Measurements from ENCODE around the gene NFYB. TPM values are rescaled to one million over a fixed set of nuclear protein-coding genes. Genes with fewer than 3 reads are reported as not detected.

The NFYB gene
- total and polyA plus RNA-seq, 9 of the 15 experiments (the other 6 are each of a cell fraction or from before 2014, with no cell fraction given), result 14.5 to 51.5 (median 32.3) TPM

DNA sequence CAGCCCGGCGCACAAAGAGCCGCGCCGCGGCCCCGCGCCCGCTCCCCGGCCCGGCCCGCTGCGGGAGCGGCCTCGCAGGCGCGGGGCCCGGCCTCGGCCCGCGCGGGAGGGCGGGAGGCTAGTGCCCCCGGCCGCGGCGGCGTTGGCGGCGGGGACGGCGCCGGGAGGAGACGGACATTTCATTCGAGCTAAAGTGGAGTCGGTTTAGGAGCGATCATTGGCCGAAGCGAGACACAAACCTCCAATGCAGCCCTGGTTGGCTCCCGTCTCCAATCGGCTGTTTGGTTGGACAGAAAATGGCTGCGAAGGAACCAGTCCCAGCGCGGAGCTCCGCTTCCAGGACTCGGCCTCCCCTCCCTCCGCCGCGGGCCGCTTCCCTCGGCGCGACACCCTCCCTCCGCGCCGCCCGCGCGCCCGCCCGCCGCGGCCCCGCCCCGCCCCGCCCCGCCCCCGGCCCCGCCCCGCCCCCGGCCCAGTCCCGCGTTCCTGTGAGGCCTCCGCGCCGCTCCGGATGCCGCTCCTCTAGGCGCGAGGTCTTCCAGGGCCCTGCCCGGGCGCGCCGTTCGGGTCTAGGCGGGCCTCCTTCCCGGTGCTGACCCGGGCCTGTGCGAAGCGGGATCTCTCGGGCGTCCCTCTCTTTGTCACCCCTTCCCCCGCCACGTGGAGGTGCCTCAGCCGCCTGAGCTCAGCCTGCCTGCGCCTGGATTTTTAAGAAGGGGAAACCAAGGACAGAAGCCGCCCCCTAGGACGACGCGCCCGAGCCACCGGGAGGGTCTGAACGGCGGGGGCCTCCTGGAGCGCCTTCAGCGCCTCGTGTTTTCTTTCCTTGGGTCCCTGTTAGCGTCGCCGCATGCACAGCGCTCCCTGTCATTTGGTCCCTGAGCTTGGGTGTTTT lies at the start of gene NFYB (continued):
- TF ChIP-seq, protein P1, sequence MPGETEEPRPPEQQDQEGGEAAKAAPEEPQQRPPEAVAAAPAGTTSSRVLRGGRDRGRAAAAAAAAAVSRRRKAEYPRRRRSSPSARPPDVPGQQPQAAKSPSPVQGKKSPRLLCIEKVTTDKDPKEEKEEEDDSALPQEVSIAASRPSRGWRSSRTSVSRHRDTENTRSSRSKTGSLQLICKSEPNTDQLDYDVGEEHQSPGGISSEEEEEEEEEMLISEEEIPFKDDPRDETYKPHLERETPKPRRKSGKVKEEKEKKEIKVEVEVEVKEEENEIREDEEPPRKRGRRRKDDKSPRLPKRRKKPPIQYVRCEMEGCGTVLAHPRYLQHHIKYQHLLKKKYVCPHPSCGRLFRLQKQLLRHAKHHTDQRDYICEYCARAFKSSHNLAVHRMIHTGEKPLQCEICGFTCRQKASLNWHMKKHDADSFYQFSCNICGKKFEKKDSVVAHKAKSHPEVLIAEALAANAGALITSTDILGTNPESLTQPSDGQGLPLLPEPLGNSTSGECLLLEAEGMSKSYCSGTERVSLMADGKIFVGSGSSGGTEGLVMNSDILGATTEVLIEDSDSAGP (CRISPR knock-in tag; IDR thresholded peaks at IDR 0.05), result no peak
- TF ChIP-seq TRIM24 (IDR thresholded peaks at IDR 0.05) (no peak), YBX1 (IDR thresholded peaks at IDR 0.05) (no peak)
- TF ChIP-seq, protein P2, sequence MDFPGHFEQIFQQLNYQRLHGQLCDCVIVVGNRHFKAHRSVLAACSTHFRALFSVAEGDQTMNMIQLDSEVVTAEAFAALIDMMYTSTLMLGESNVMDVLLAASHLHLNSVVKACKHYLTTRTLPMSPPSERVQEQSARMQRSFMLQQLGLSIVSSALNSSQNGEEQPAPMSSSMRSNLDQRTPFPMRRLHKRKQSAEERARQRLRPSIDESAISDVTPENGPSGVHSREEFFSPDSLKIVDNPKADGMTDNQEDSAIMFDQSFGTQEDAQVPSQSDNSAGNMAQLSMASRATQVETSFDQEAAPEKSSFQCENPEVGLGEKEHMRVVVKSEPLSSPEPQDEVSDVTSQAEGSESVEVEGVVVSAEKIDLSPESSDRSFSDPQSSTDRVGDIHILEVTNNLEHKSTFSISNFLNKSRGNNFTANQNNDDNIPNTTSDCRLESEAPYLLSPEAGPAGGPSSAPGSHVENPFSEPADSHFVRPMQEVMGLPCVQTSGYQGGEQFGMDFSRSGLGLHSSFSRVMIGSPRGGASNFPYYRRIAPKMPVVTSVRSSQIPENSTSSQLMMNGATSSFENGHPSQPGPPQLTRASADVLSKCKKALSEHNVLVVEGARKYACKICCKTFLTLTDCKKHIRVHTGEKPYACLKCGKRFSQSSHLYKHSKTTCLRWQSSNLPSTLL (IDR thresholded peaks at IDR 0.05), result no peak
- TF ChIP-seq, protein P3, sequence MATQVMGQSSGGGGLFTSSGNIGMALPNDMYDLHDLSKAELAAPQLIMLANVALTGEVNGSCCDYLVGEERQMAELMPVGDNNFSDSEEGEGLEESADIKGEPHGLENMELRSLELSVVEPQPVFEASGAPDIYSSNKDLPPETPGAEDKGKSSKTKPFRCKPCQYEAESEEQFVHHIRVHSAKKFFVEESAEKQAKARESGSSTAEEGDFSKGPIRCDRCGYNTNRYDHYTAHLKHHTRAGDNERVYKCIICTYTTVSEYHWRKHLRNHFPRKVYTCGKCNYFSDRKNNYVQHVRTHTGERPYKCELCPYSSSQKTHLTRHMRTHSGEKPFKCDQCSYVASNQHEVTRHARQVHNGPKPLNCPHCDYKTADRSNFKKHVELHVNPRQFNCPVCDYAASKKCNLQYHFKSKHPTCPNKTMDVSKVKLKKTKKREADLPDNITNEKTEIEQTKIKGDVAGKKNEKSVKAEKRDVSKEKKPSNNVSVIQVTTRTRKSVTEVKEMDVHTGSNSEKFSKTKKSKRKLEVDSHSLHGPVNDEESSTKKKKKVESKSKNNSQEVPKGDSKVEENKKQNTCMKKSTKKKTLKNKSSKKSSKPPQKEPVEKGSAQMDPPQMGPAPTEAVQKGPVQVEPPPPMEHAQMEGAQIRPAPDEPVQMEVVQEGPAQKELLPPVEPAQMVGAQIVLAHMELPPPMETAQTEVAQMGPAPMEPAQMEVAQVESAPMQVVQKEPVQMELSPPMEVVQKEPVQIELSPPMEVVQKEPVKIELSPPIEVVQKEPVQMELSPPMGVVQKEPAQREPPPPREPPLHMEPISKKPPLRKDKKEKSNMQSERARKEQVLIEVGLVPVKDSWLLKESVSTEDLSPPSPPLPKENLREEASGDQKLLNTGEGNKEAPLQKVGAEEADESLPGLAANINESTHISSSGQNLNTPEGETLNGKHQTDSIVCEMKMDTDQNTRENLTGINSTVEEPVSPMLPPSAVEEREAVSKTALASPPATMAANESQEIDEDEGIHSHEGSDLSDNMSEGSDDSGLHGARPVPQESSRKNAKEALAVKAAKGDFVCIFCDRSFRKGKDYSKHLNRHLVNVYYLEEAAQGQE (IDR thresholded peaks at IDR 0.05; ENCODE audit: borderline replicate concordance), result no peak
- TF ChIP-seq, protein P3 (CRISPR knock-in tag; IDR thresholded peaks at IDR 0.05; ENCODE audit: low read depth), result no peak
- TF ChIP-seq, protein P4, sequence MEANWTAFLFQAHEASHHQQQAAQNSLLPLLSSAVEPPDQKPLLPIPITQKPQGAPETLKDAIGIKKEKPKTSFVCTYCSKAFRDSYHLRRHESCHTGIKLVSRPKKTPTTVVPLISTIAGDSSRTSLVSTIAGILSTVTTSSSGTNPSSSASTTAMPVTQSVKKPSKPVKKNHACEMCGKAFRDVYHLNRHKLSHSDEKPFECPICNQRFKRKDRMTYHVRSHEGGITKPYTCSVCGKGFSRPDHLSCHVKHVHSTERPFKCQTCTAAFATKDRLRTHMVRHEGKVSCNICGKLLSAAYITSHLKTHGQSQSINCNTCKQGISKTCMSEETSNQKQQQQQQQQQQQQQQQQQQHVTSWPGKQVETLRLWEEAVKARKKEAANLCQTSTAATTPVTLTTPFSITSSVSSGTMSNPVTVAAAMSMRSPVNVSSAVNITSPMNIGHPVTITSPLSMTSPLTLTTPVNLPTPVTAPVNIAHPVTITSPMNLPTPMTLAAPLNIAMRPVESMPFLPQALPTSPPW (CRISPR knock-in tag; IDR thresholded peaks at IDR 0.05), result peak; percentile 91
- TF ChIP-seq, protein P5, sequence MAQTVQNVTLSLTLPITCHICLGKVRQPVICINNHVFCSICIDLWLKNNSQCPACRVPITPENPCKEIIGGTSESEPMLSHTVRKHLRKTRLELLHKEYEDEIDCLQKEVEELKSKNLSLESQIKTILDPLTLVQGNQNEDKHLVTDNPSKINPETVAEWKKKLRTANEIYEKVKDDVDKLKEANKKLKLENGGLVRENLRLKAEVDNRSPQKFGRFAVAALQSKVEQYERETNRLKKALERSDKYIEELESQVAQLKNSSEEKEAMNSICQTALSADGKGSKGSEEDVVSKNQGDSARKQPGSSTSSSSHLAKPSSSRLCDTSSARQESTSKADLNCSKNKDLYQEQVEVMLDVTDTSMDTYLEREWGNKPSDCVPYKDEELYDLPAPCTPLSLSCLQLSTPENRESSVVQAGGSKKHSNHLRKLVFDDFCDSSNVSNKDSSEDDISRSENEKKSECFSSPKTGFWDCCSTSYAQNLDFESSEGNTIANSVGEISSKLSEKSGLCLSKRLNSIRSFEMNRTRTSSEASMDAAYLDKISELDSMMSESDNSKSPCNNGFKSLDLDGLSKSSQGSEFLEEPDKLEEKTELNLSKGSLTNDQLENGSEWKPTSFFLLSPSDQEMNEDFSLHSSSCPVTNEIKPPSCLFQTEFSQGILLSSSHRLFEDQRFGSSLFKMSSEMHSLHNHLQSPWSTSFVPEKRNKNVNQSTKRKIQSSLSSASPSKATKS (CRISPR knock-in tag; IDR thresholded peaks at IDR 0.05), result no peak

Measured in K562 (cell line).